NCI-H526 (cell line): ENCODE data around the gene ELL.
"Not testable (repeated sequence)": the region's sequence is repeated elsewhere in the genome, so short reads cannot be mapped to it uniquely, and the experiment has no call there.

Experiments used
- DNase-seq, 2 experiments: peaks; one replicate each; lab custom pipeline; 2025; lab: John Stamatoyannopoulos, UW

ELL gene

DNA sequence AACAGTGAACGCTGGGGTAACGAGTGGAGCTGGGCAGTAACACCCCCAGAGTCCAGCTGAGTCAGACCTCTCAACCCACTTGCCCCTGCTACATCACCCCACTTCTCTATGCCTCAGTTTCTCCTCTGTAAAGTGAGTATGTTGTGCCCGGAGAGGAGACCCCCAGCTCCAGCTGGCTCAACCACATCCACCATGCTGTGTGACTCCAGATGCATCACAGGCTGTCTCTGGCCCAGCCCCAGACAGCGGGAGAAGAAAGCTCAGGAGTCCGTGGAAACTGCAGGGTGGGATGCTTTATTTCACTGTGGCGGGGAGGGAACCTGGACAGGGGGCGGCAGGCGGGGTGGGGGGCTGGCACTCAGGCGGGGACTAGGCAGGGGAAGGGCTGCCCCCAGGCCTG is 9.6 kb upstream of the ELL start:
- DNase-seq, result no peak

DNA sequence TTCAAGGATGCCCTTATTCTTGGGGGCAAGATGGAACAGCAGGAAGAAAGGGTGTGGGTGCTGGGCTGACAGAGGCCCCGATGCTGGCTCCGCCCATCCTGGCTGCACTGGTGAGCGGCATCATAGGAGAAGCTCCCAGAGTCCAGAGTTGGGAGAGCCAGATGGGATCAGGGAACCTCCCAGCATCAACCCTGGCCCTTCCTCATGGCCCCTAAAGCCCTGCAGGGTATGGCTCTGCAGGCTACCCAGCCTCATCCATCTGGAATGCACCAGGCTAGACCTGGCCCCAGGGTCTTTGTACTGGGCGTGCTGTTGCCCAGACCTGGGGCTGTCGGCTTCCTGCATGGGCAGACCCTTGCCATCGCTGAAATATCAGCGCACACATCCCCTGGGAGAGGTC is 7.9 kb upstream of the ELL start:
- no peak for DNase-seq

DNA sequence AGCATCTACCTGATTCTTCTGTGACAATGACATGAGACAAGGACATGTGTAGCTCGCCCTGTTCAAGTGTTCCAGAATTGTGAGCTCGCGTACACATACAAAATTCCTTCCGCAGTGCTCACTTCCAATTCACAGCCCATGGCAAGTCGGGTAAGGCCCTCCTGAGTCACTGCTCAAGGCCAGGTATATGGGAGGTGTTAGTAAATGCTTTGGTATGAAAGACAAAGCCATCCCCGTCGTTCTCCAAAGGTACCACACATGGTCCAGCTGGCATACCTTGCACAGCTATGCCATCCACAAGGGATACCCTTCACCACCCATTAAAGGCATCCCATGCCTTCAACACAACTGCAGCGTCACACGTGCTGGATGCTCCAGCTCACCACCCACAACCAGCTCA is 4.4 kb upstream of the ELL start:
- DNase-seq, result no peak

DNA sequence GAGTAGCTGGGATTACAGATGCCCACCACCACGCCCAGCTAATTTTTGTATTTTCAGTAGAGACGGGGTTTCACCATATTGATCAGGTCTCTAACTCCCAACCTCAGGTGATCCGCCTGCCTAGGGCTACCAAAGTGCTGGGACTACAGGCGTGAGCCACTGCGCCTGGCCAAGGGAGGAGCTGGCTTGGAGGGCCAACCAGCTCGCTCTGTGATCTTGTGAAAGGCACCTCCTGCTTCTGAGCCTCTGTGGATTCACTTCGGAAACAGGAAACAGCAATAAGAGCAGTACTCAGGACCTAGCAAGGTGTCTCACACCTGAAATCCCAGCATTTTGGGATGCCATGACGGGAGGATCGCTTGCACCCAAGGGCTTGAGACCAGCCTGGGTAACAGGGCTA is 2.0 kb upstream of the ELL start:
- DNase-seq, result no peak

DNA sequence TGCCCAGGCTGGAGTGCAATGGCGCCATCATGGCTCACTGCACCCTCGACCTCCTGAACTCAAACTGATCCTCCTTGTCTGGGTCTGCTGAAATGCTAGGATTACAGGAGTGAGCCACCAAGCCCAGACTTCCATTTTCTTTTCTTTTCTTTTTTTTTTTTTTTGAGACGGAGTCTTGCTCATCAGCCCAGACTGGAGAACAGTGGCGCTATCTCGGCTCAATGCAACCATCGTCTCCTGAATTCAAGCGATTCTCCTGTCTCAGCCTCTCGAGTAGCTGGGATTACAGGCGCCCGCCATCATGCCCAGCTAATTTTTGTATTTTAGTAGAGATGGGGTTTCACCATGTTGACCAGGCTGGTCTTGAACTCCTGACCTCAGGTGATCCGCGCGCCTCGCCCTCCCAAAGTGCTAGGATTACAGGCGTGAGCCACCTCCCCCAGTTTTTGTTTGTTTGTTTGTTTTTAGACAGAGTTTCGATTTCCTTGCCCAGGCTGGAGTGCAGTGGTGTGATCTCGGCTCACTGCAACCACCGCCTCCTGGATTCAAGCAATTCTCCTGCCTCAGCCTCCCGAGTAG is 1.1 kb upstream of the ELL start:
- DNase-seq, result not testable (repeated sequence)

DNA sequence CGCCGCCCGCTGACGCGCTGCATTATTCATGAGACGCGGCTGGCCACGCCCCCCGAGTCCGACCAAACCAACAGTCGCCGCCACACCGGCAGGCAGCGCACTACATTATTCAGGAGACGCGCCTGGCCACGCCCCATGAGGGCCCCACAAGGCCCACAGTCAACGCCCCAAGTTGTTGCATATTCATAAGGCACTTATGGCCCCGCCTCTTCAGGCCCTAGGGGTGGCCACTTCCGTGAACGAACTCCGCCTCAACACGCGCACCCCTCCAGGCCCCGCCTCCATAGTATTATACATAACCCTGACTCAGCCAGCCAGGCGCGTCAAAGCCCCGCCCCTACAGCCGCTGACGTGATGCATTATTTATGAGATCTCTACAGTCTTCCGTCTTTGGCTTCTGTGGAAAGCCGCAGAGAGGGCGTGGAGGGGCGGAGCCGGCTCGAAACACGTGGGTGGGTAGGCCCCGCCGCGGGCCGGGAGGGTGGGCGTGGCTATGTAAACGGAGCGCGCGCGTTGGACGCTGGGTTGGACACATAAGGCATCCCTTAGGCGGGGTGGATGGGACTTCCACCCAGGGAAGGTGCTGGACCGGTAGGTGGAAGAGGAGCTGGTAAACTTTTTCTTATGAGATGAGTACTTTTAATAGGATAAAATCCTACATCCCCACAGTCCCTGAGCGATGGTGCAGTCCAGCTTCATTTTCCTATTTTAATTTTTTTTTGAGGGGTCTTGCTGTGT is 423 bp upstream of the ELL start:
- DNase-seq, result peak; percentile 98 to 99

DNA sequence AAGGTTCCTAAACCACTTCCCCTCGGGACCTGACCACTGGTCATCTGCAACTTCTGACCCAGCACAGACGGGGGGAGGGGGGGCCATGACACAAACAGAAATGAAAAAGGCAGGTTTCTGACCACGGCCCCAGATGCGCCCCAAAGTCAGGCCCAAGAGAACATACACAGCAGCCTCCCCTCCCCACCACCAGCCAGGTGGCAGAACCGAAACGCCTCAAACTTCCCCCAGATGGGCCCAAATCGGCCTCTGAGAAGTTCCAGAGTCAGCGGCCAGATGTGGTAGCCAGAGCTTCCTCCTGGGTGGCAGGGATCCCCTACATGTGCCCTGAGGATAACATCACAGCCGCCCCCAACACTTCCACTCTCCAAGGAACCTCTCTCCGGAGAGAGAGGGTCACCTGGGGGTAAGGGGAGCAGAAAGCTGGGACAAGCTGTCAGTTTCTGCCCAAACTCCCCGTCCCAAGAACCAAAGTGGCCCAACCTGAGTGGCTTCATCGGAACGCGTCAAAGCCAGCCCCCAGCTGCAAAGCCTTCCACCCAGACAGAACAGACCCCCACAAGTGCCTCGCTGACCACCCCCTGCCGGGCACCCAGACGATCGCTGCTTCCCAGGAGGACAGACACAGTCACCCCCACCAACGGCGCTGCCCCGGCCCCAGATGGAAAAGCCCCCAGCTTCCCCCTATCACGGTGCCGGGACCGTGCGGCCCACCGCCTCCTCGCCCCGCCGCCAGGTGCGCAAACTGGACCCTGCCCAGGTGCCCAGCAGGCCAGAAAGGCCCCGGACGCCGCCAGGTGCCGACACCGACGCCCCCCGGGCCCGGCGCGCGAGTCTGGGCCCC is 800 bp downstream of the ELL start:
- DNase-seq, result no peak

DNA sequence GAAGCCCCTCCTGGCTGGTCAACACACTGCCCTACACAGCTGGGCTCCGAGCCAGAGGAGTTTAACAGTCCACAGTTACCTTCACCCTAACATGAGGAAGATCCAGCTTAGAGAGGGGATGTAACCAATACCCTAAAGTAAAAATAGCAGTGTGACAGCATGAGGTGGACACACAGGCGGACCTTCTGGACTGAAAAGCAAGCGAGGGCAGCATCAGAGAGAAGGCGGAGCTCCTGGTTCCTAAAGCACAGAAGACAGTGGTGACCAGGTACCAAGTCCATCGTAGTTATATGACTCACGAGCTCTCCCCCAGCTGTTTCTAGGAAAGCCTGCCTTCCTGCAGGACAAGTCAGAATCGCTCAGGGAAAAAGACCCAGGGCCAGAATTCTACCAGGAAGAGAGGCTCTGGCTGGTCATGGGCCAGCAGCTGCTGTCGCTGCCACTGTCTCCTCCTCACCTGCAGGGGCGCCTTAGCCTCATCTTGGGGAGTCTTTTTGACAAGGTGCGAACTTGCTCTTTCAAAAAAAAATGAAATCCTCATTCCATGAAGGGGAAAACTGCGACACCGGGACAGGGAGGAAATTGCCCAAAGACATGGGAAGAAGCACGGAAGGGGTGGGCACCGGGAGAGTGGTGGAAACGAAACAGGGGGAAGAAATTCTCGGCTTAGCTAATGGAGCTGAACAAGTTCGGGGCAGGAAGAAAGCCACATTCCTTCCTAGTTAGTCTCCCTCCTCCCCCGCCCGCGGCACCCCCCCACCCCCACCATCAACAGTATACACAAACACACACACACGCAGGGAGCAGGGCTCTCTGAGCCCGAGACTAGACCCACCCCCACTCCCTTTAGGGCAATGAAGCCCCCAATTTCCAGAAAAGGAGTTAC is 1.7 kb downstream of the ELL start:
- peak in 1 of 2 experiments; percentile 68 for DNase-seq

DNA sequence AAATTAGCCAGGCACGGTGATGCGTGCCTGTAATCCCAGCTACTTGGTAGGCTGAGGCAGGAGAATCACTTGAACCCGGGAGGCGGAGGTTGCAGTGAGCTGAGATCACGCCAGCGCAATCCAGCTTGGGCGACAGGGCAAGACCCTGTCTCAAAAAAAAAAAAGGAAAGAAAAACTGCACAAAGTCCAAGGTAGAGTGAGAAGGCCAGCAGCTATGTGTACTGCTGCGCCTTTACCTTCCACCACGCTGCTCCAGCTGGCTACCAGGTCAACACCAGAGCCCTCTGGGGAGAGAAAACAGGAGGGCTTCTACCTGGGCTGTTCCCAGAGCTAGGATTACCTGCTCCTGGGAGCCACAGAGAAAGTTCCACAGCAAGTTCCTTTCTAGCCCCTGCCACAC is 3.2 kb downstream of the ELL start:
- DNase-seq, result no peak

DNA sequence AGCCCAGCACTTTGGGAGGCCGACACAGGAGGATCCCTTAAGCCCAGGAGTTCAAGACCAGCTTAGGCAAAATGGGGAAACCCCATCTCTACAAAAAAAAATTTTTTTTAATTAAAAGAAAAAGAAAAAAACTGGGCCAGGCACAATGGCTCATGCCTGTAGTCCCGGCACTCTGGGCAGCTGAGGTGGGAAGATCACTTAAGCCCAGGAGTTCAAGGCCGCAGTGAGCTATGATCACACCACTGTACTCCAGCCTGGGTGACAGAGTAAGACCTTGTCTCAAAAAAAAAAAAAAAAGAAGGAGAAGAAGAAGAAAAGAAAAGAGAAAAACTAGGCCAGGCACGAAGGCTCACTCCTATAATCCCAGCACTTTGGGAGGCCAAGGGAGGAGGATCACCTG is 4.3 kb downstream of the ELL start:
- no peak for DNase-seq

DNA sequence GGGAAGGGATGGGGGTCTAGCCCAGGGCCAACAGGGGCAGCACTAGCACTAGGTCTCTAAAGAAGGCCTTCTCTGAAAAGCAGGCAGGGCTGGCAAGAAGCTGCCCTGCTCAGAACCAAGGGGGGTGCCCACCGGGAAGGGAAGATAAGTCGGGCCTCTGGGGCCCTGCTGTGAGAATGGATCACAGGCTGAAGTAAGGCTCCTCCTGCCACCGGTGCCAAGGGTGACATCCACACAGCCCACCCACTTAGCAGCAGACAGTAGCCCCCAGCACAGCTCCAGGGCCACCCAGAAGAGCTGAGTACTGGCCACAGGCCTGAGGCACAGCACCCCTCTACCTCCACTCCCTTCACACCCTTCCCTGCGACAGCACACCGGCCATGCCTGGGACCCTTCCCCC is 5.9 kb downstream of the ELL start:
- no peak for DNase-seq

DNA sequence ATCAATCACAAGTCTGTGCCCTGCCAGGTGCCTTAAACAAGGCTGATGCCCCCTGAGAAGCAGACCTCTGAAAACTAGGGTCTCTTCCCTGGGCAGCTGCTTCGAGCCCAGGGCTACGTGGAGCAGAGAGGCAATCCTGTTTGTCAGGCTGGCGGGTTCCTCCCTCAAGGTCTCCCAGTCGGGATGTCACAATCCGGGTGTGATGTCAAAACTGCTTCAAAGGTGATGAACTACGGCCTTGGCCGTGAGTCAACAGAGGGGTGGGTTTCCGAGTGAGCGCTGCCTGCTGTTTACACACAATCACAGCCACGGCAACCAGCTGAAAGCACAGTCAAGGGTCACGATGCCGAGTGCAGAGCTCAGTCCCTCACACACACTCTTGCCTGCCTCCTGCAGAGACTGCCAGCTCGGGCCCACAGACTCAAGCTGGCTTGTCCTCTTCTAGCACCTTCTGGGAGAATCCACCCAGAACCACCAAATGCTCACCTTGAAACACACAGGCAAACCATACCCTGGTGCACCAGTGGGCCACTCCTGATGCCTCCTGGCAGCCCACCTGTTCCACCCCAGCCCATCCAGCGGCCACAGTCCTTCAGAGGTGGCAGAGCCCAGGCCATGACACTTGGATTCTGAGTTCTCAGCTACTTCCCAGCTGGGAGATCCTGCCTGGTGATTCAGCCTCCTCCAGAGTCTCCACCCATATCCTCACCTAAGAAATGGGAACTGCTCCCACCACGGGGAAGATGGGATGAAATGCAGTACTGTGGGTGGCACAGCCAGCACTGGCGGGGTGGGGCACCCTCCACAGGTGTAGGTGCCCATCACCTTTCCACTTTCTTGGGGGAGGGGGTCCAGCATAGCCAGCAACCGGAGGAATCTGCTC is 6.8 kb downstream of the ELL start:
- no peak for DNase-seq

DNA sequence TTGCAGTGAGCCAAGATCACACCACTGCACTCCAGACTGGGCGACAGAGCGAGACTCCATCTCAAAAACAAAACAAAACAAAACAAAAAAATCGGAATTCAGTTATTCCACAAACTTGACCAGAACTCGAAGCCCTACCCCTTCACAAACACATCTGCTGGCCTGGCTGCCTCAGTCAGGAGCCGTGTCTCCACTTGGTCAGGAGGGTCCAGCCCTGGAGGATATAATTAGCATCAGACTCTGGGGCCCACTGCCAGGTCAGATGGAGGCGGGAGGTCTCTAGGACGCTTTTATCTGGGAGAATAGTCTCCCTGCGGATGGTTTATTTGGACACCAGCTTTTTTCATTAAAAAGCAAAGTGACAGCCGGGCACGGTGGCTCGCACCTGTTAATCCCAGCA is 8.0 kb downstream of the ELL start:
- no peak for DNase-seq

DNA sequence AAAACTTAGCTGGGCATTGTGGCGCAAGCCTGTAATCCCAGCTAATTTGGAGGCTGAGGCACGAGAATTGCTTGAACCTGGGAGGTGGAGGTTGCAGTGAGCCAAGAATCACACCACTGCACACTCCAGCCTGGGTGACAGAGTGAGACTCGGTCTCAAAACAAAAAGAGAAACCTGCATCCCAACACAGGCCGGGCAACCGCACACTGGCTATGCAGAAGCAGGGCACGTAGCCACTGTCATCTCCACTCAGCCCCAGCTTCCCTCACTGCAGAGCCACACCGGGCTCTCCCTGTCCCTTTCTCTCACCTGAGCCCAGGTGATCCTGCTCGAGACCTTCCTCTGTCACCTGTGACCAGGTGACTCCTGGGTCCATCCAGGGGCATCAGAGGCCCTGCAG is 11.7 kb downstream of the ELL start:
- DNase-seq, result no peak

DNA sequence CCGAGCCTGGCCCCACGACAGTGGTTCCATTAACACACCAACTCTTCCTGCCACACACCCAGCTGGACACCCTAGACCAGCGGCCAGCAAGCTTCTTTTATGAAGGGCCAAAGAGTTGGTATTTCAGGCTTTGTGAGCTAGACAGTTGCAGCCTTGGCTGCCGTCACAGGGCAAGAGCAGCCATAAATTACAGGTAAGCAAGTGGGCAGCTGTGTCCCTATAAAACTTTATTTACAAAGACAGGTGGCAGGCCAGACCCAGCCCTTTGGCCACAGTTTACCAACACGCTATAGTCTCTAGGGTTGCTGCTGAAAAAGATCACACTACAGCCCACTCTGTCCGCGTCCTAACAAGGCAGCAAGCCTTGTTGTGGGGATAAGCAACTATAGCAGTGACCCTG is 13.3 kb downstream of the ELL start:
- DNase-seq, result no peak

DNA sequence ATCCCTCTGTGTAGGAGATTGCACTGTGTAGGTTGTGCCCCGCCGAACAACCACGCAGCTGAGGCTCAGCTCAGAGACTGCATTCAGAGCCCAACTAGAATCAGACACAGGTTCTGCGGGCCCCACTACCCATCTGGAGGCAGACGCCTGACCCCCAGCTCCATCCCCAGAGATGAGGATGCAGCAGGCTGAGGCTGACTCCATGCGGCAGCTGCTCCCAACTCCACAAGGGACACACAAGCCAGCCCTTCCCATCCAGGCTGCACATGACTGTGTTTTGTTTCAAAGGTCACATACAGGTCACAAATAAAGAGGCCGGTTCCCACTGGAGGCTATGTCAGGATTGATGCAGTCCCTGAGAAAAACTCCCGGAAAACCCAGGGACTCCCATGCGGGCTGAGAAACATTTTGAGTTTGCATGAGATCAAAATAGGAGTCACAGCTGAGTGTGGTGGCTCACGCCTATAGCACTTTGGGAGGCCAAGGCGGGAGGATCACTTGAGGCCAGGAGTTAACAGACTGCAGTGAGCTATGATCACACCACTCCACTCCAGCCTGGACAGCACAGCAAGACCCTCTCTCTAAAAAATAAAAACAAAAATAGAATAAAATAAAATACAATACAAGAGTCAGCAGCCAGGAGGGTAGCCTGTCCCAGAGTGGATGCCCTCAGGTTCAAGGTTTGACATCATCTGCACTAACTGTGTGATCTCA is 14.0 kb downstream of the ELL start:
- DNase-seq, result no peak

DNA sequence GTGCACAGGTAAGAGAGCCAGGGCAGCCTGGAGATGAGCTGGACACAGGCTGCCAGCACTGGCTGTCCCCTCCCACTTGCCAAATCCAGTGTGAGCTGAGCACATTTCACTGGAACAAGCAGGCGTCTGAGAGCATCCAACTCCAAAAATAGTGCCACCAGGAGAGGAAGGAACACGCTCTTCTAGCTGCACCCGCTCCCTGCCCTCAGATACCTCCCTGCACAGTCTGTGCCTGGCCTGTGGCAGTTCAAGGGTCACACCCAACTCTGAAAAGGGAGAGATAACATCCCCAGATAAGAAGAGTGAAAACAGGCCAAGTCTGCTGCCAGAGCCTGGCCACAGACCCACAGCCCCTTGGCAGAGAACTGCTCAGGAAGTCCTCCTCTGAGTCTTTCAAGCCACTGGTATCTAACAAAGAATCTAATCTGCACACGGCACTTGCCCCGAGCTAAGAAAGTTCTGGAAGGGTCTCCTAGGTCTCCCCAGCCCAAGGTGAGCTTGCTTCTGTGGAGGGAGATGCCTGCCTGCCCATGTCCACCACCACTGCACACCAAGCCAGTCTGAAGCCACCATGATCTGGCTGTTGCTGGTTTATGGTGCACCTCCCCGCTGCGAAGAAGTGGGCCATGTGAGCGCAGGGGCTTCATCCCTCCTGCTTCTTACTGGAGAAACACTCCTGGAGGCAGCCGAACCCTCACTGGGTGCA is 14.7 kb downstream of the ELL start:
- no peak for DNase-seq

DNA sequence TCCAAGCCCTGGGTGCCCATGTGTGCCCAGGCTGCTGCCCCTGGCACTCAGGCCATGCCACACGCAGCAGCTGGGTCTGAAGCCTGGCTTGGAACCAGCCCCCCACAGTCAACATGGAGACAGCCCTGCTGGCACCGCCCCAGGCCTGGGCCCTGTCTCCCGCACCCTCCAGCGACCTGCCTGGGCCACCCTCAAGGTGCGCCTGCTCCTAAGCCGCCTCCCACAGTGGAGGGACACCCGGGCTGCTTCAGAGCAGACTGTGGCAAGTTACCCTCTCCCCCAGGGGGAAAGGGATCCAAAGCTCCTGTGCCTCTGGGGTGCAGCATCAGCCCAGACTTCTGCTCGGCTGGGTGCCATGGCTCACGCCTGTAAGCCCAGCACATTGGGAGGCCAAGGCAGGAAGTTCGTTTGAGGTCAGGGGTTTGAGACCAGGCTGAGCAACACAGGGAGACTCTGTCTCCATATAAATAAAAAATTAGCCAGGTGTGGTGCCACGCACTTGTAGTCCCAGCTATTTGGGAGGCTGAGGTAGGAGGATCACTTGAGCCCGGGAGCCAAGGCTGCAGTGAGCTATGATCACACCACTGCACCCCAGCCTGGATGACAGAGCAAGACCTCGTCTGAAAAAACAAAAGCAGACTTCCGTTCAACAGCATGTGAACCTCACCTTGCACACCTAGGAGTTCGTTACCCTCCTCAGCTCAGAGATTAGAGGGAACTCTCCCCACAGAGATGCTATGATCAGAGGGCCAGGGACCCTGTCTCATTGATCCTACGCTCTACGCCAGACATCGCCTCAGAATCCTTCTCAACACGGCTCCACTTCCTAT is 15.6 kb downstream of the ELL start:
- DNase-seq, result no peak
